Lower leg skin (tissue), 4 donors: Measurements from ENCODE around the gene QRICH1. TPM values are rescaled to one million over a fixed set of nuclear protein-coding genes. Genes with fewer than 3 reads are reported as not detected.

Source experiments
- DNase-seq, 2 donors: peaks; one replicate each; pipeline ENCODE4 v3.0.0-alpha.2; 2019; ENCODE audit warnings: low spot score in 2 of 2
- H3K4me3 ChIP-seq: fragments of 200-600 bp; sonication (generic); 2 replicates; pipeline ENCODE4 v1.5.1; 2017; ENCODE audit warnings: mild to moderate bottlenecking, low read depth; ENCODE audit not compliant: poor library complexity, severe bottlenecking
- POLR2A ChIP-seq, 2 donors: fragments of 450-650 bp; IDR thresholded peaks; one replicate each; pipeline ENCODE4 v1.6.1; 2016 to 2017; ENCODE audit warnings: antibody characterized with exemption in 2 of 2, mild to moderate bottlenecking in 1 of 2, moderate library complexity in 1 of 2
- WGBS, 2 donors: methylation state at CpG; one replicate each; pipeline ENCODE4 v1.1.5; 2018; 5-methylcytosine and 5-hydroxymethylcytosine counted together
- intact Hi-C: fragments of 100-400 bp; cut with DNase I; formaldehyde crosslinking; loops from one replicate; pipeline ENCODE4 v1.15.0; 2023; ENCODE audit warnings: low total_unique reads
- total RNA-seq, 4 donors: library from RNA; depleted of rRNA; stranded (reverse); fragments of >200 nt; gene quantifications; one replicate each; pipeline ENCODE4 v1.1.0, GENCODE V29; 2016
- TF ChIP-seq, protein P1 (sequence below), 3 donors: fragments of 450-650 bp; IDR thresholded peaks; one replicate each; pipeline ENCODE4 v1.5.1; 2016; ENCODE audit warnings: antibody characterized with exemption in 3 of 3, mild to moderate bottlenecking in 3 of 3, moderate library complexity in 2 of 3

Gene QRICH1
- total RNA-seq: 100 to 1,000 TPM in 1 of 4 donors, 10 to 100 TPM in 3; 72.4 to 106 (median 84.2) TPM

GRCh38 chr3:49093853-49094767 lies at the start of gene QRICH1:
Gene QRICH1 (minus strand): TSS chr3:49094071. CDS start chr3:49077017, 17,054 bp downstream.
- no peak for TF ChIP-seq POLR2A (IDR thresholded peaks at IDR 0.05)
- TF ChIP-seq, protein P1, sequence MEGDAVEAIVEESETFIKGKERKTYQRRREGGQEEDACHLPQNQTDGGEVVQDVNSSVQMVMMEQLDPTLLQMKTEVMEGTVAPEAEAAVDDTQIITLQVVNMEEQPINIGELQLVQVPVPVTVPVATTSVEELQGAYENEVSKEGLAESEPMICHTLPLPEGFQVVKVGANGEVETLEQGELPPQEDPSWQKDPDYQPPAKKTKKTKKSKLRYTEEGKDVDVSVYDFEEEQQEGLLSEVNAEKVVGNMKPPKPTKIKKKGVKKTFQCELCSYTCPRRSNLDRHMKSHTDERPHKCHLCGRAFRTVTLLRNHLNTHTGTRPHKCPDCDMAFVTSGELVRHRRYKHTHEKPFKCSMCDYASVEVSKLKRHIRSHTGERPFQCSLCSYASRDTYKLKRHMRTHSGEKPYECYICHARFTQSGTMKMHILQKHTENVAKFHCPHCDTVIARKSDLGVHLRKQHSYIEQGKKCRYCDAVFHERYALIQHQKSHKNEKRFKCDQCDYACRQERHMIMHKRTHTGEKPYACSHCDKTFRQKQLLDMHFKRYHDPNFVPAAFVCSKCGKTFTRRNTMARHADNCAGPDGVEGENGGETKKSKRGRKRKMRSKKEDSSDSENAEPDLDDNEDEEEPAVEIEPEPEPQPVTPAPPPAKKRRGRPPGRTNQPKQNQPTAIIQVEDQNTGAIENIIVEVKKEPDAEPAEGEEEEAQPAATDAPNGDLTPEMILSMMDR (IDR thresholded peaks at IDR 0.05): no peak
- DNase-seq: peak; percentile 97 to 99
- peak within 1 kb of the TSS; percentile 81 for H3K4me3 ChIP-seq
- intact Hi-C loops: no loop called here
- 0% methylated on average over 44 to 45 of the region's 65 CpGs for WGBS, 2 donors

DNA sequence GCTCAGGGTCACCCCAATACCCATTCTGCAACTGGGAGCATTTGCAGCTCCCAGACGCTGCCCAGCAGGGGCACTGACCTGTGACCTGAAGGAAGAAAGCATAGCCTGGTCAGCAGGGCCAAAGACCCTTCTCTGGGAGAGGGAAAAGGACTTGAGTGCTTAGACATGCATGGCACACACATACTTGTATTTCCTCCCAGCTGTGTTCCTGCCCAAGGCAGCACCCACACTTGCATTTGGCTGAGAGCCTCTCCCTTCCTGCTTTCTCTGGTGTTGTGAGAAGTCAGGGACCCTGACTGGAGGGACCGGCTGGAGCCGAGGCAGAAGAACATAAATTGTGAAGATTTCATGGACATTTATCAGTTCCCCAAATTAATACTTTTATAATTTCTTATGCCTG lies 46.2 kb upstream of the QRICH1 start:
- 70 to 77% methylated on average over 3 of the region's 3 CpGs for WGBS, 2 donors
- DNase-seq: no peak
- H3K4me3 ChIP-seq: no peak overlapping the region
- TF ChIP-seq, protein P1 (IDR thresholded peaks at IDR 0.05): no peak
- no peak for TF ChIP-seq POLR2A (IDR thresholded peaks at IDR 0.05)
- intact Hi-C loops: no loop called here

- no peak for DNase-seq
- H3K4me3 ChIP-seq: no peak overlapping the region
- TF ChIP-seq, protein P1 (IDR thresholded peaks at IDR 0.05): no peak
- no peak for TF ChIP-seq POLR2A (IDR thresholded peaks at IDR 0.05)
- WGBS, 2 donors: 89 to 90% methylated on average over 4 of the region's 4 CpGs
- intact Hi-C loops: no loop called here
Measured at GRCh38 chr3:49135499-49135898, 41.6 kb upstream of the QRICH1 start.

DNA sequence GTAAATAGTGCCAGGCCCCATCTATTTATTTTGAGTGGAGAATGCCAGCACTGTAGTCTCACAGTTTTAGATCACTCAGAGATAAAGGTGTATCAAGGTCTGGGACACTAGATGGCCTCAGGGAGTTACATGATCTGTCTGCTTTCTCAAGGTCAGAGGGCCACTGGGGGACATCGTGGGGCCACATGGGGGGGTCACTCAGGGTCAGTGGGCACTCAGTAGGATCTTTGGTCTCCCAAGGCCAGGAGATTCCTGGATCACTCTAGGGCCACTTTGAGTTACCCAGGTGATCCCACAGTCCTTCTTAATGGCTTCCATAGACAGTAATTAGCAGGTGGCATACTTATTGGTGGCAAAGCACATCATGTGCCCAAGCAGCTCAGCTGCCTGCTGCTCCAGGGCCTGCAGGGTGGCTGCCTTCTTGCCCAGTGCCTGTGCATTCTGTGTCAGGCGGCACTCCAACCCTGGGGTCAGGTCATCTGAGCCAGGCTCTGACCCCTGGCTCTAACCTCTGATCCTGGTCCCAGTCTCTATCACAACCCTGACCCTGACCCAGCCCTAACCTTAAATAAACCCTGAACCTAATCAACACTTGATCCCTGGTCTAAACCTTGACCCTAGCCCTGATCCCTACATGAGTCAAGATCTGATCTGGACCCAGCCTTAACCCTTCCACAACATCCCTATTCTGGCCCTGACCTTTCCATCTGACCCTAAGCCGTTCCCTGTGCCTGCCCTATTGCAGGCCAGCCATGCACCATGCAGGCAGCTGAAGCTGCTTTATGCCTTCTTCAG lies 40.8 kb upstream of the QRICH1 start:
- no peak overlapping the region for H3K4me3 ChIP-seq
- WGBS, 2 donors: 51 to 58% methylated on average over 3 of the region's 3 CpGs
- no peak for TF ChIP-seq POLR2A (IDR thresholded peaks at IDR 0.05)
- TF ChIP-seq, protein P1 (IDR thresholded peaks at IDR 0.05): no peak
- DNase-seq: no peak
- intact Hi-C loops: no loop called here

GRCh38 chr3:49133226-49133951 lies 39.5 kb upstream of the QRICH1 start:
- H3K4me3 ChIP-seq: peak overlapping the region; percentile 38
- DNase-seq: peak; percentile 83 to 97
- intact Hi-C loops: no loop called here
- TF ChIP-seq, protein P1 (IDR thresholded peaks at IDR 0.05): no peak
- TF ChIP-seq POLR2A (IDR thresholded peaks at IDR 0.05): no peak
- 2 to 5% methylated on average over 28 to 30 of the region's 30 CpGs for WGBS, 2 donors
